ENCODE data around the gene KRT86.

- no peak for TF ChIP-seq CTCF (conservative IDR thresholded peaks at IDR 0.05; ENCODE audit: low read depth in 2 of 2)
- no peak for TF ChIP-seq EZH2 (IDR thresholded peaks at IDR 0.05; ENCODE audit: low read depth, unreplicated experiment)
- TF ChIP-seq, protein P1, sequence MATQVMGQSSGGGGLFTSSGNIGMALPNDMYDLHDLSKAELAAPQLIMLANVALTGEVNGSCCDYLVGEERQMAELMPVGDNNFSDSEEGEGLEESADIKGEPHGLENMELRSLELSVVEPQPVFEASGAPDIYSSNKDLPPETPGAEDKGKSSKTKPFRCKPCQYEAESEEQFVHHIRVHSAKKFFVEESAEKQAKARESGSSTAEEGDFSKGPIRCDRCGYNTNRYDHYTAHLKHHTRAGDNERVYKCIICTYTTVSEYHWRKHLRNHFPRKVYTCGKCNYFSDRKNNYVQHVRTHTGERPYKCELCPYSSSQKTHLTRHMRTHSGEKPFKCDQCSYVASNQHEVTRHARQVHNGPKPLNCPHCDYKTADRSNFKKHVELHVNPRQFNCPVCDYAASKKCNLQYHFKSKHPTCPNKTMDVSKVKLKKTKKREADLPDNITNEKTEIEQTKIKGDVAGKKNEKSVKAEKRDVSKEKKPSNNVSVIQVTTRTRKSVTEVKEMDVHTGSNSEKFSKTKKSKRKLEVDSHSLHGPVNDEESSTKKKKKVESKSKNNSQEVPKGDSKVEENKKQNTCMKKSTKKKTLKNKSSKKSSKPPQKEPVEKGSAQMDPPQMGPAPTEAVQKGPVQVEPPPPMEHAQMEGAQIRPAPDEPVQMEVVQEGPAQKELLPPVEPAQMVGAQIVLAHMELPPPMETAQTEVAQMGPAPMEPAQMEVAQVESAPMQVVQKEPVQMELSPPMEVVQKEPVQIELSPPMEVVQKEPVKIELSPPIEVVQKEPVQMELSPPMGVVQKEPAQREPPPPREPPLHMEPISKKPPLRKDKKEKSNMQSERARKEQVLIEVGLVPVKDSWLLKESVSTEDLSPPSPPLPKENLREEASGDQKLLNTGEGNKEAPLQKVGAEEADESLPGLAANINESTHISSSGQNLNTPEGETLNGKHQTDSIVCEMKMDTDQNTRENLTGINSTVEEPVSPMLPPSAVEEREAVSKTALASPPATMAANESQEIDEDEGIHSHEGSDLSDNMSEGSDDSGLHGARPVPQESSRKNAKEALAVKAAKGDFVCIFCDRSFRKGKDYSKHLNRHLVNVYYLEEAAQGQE (IDR thresholded peaks at IDR 0.05; ENCODE audit: unreplicated experiment), result no peak
- no peak for TF ChIP-seq EZH2phosphoT487 (IDR thresholded peaks at IDR 0.05; ENCODE audit: unreplicated experiment)
- no peak for TF ChIP-seq POLR2AphosphoS5 (IDR thresholded peaks at IDR 0.05; ENCODE audit: low read depth)
- no peak for TF ChIP-seq ETS1 (IDR thresholded peaks at IDR 0.05)
- TF ChIP-seq JUNB (IDR thresholded peaks at IDR 0.05; ENCODE audit: unreplicated experiment), result no peak
- no peak for TF ChIP-seq STAT1 (IDR thresholded peaks at IDR 0.05; ENCODE audit: unreplicated experiment)
- TF ChIP-seq CREB1 (CRISPR knock-in tag; IDR thresholded peaks at IDR 0.05; ENCODE audit: low read depth), result no peak
- no peak for TF ChIP-seq ZNF462 (CRISPR knock-in tag; IDR thresholded peaks at IDR 0.05)
- no peak for TF ChIP-seq ZNF114 (CRISPR knock-in tag; IDR thresholded peaks at IDR 0.05)
- no peak for TF ChIP-seq NANOG (IDR thresholded peaks at IDR 0.05; ENCODE audit: borderline replicate concordance)
These were observed 10.0 kb upstream of the KRT86 start for GRCh38 chr12:52264435-52264825.
